Measurements from ENCODE around the gene TMEM126B. TPM values are rescaled to one million over a fixed set of nuclear protein-coding genes. Genes with fewer than 3 reads are reported as not detected.
A peak's percentile ranks its signal among the peaks of the same experiment; 100 is the strongest.

The TMEM126B gene
- total and polyA plus RNA-seq, 2 of the 13 experiments (the other 11 are each of a cell fraction or from before 2014, with no cell fraction given) = 33.6 to 54.8 TPM

GRCh38 chr11:85664615-85665481 lies 36.5 kb downstream of the TMEM126B start, which contains the start of gene CREBZF (continued):
- no peak for TF ChIP-seq ZNF207 (IDR thresholded peaks at IDR 0.05; ENCODE audit: borderline replicate concordance)
- peak; percentile 85; the same call in 1 of the 2 replicates for TF ChIP-seq ZNF552 (CRISPR knock-in tag; IDR thresholded peaks at IDR 0.05; ENCODE audit: borderline replicate concordance)
- peak; percentile 75; the same call in 1 of the 2 replicates for TF ChIP-seq LCORL (IDR thresholded peaks at IDR 0.05)
- TF ChIP-seq LCORL (CRISPR knock-in tag; IDR thresholded peaks at IDR 0.05) = no peak
- TF ChIP-seq AGO2 (optimal IDR thresholded peaks at IDR 0.05; ENCODE audit: low read depth, low read length) = peak; percentile 96
- peak; percentile 97 for TF ChIP-seq POLR2G (IDR thresholded peaks at IDR 0.05; ENCODE audit: low read depth, low read length)
- TF ChIP-seq ZNF577 (CRISPR knock-in tag; IDR thresholded peaks at IDR 0.05; ENCODE audit: borderline replicate concordance, low read depth) = peak; percentile 71; the same call in 1 of the 2 replicates
- peak; percentile 83 for TF ChIP-seq ZBTB20 (CRISPR knock-in tag; IDR thresholded peaks at IDR 0.05; ENCODE audit: borderline replicate concordance, low read depth)
- peak; percentile 49 for TF ChIP-seq ZNF18 (CRISPR knock-in tag; IDR thresholded peaks at IDR 0.05; ENCODE audit: insufficient replicate concordance)
- peak; percentile 58; the same call in 1 of the 2 replicates for TF ChIP-seq DNMT1 (CRISPR knock-in tag; IDR thresholded peaks at IDR 0.05)
- no peak for TF ChIP-seq ELK4 (CRISPR knock-in tag; IDR thresholded peaks at IDR 0.05; ENCODE audit: borderline replicate concordance)
- TF ChIP-seq ZNF383 (CRISPR knock-in tag; IDR thresholded peaks at IDR 0.05; ENCODE audit: borderline replicate concordance) = no peak; the same call in 1 of the 2 replicates
- TF ChIP-seq MBD4 (IDR thresholded peaks at IDR 0.05; ENCODE audit: borderline replicate concordance, low read length) = no peak
- TF ChIP-seq ZNF17 (CRISPR knock-in tag; IDR thresholded peaks at IDR 0.05) = no peak
- no peak for TF ChIP-seq ZNF776 (CRISPR knock-in tag; IDR thresholded peaks at IDR 0.05)
- TF ChIP-seq ZNF562 (CRISPR knock-in tag; IDR thresholded peaks at IDR 0.05; ENCODE audit: borderline replicate concordance) = no peak
- peak; percentile 82 for TF ChIP-seq DMAP1 (CRISPR knock-in tag; IDR thresholded peaks at IDR 0.05)
- no peak for TF ChIP-seq ZNF335 (CRISPR knock-in tag; IDR thresholded peaks at IDR 0.05)
- TF ChIP-seq ZNF34 (CRISPR knock-in tag; IDR thresholded peaks at IDR 0.05; ENCODE audit: borderline replicate concordance) = no peak
- TF ChIP-seq MXD4 (CRISPR knock-in tag; IDR thresholded peaks at IDR 0.05) = peak; percentile 34; the same call in 1 of the 2 replicates
- peak; percentile 98 for TF ChIP-seq GLI4 (CRISPR knock-in tag; IDR thresholded peaks at IDR 0.05; ENCODE audit: borderline replicate concordance)
- no peak for TF ChIP-seq ZNF629 (CRISPR knock-in tag; conservative IDR thresholded peaks at IDR 0.05)
- TF ChIP-seq UBTF (CRISPR knock-in tag; IDR thresholded peaks at IDR 0.05) = peak; percentile 86
- TF ChIP-seq THAP11 (CRISPR knock-in tag; IDR thresholded peaks at IDR 0.05) = peak; percentile 86
- TF ChIP-seq SUZ12 (IDR thresholded peaks at IDR 0.05; ENCODE audit: low read depth, low read length) = no peak
- no peak for TF ChIP-seq NONO (IDR thresholded peaks at IDR 0.05)
- TF ChIP-seq NONO (CRISPR knock-in tag; conservative IDR thresholded peaks at IDR 0.05) = peak; percentile 17; the same call in 1 of the 2 replicates
